WTC11 (cell line): ENCODE data around the gene AR. TPM values are rescaled to one million over a fixed set of nuclear protein-coding genes. Genes with fewer than 3 reads are reported as not detected.

ENCODE experiments used
- ATAC-seq: fragments of 200-7000 bp; cut with Tn5 transposase; 2 replicates; pipeline ENCODE4 v1.10.0; 2021; ENCODE audit warnings: mild to moderate bottlenecking, moderate library complexity
- CTCF ChIA-PET: fragments of 300-600 bp; sonication (Branson Sonifier 250); formaldehyde crosslinking; loops from one replicate; lab custom pipeline; 2021; ENCODE audit warnings: antibody characterized with exemption; lab: Charles Lee
- POLR2A ChIA-PET: fragments of 350-600 bp; sonication (Branson Sonifier 250); formaldehyde crosslinking; loops from one replicate; lab custom pipeline; 2021; ENCODE audit warnings: antibody characterized with exemption; lab: Charles Lee
- DNase-seq: peaks from one replicate; pipeline ENCODE4 v3.0.0; 2021; ENCODE audit warnings: low spot score
- H3K27ac Mint-ChIP-seq: 2 replicates; pipeline ENCODE4 v1.8.0; 2021; ENCODE audit warnings: mixed read lengths
- H3K27me3 Mint-ChIP-seq: 2 replicates; pipeline ENCODE4 v1.8.0; 2021; ENCODE audit warnings: low read depth, mild to moderate bottlenecking, moderate library complexity, mixed read lengths
- H3K36me3 Mint-ChIP-seq: 2 replicates; pipeline ENCODE4 v1.8.0; 2021; ENCODE audit warnings: mixed read lengths
- H3K4me1 Mint-ChIP-seq: 2 replicates; pipeline ENCODE4 v1.8.0; 2022; ENCODE audit warnings: mixed read lengths
- H3K4me3 Mint-ChIP-seq: 2 replicates; pipeline ENCODE4 v1.8.0; 2021; ENCODE audit warnings: mild to moderate bottlenecking, moderate library complexity, mixed read lengths
- H3K9me3 Mint-ChIP-seq: 2 replicates; pipeline ENCODE4 v1.8.0; 2021; ENCODE audit warnings: mixed read lengths
- CREB1 ChIP-seq: sonication (generic); formaldehyde crosslinking; IDR thresholded peaks from 2 replicates; pipeline ENCODE4 v1.8.0; 2023; ENCODE audit warnings: mild to moderate bottlenecking, missing genetic modification reagents
- FOXK1 ChIP-seq: sonication (generic); formaldehyde crosslinking; IDR thresholded peaks from 2 replicates; pipeline ENCODE4 v1.8.0; 2022; ENCODE audit warnings: mild to moderate bottlenecking, moderate library complexity, missing genetic modification reagents
- MYBL2 ChIP-seq: sonication (generic); formaldehyde crosslinking; IDR thresholded peaks from 2 replicates; pipeline ENCODE4 v1.8.1; 2023; ENCODE audit warnings: mild to moderate bottlenecking, moderate library complexity, missing genetic modification reagents
- NFATC4 ChIP-seq: fragments of 250-450 bp; sonication (Bioruptor Pico); IDR thresholded peaks from 2 replicates; pipeline ENCODE4 v1.9.0; 2021; ENCODE audit warnings: mild to moderate bottlenecking
- NFYB ChIP-seq: sonication (generic); formaldehyde crosslinking; conservative IDR thresholded peaks from 2 replicates; pipeline ENCODE4 v1.8.0; 2022; ENCODE audit warnings: low read depth, missing genetic modification reagents
- RORB ChIP-seq: fragments of 250-450 bp; sonication (Bioruptor Pico); IDR thresholded peaks from 2 replicates; pipeline ENCODE4 v1.9.0; 2021; ENCODE audit warnings: mild to moderate bottlenecking
- SP1 ChIP-seq: sonication (generic); formaldehyde crosslinking; conservative IDR thresholded peaks from 2 replicates; pipeline ENCODE4 v1.8.1; 2022; ENCODE audit warnings: missing genetic modification reagents
- ZBTB21 ChIP-seq: sonication (generic); formaldehyde crosslinking; IDR thresholded peaks from 2 replicates; pipeline ENCODE4 v1.8.1; 2023; ENCODE audit warnings: mild to moderate bottlenecking, missing genetic modification reagents, borderline replicate concordance
- ZNF263 ChIP-seq: sonication (generic); formaldehyde crosslinking; IDR thresholded peaks from 2 replicates; pipeline ENCODE4 v1.8.1; 2022; ENCODE audit warnings: low read depth, mild to moderate bottlenecking, moderate library complexity, missing genetic modification reagents
- ZNF317 ChIP-seq: sonication (generic); formaldehyde crosslinking; IDR thresholded peaks from 2 replicates; pipeline ENCODE4 v1.8.1; 2023; ENCODE audit warnings: low read depth, mild to moderate bottlenecking, moderate library complexity, missing genetic modification reagents, borderline replicate concordance
- ZNF423 ChIP-seq: fragments of 250-450 bp; sonication (Bioruptor Pico); IDR thresholded peaks from 2 replicates; pipeline ENCODE4 v2.1.2; 2022; ENCODE audit warnings: mild to moderate bottlenecking, moderate library complexity
- total RNA-seq: library from RNA; stranded (reverse); gene quantifications from 3 replicates; pipeline ENCODE4 v1.2.3, GENCODE V29; 2021
- TF ChIP-seq, protein P1 (sequence below): sonication (generic); formaldehyde crosslinking; IDR thresholded peaks from 2 replicates; pipeline ENCODE4 v1.8.1; 2023; ENCODE audit warnings: mild to moderate bottlenecking, missing genetic modification reagents, moderate library complexity
- TF ChIP-seq, protein P2 (sequence below): fragments of 200-600 bp; IDR thresholded peaks from 2 replicates; pipeline ENCODE4 v1.8.0; 2022; ENCODE audit warnings: antibody characterized with exemption
- TF ChIP-seq, protein P3 (sequence below): fragments of 250-450 bp; sonication (Bioruptor Pico); IDR thresholded peaks from 2 replicates; pipeline ENCODE4 v1.8.0; 2021; ENCODE audit warnings: mild to moderate bottlenecking
- TF ChIP-seq, protein P4 (sequence below): sonication (generic); formaldehyde crosslinking; IDR thresholded peaks from 2 replicates; pipeline ENCODE4 v1.8.0; 2023; ENCODE audit warnings: missing genetic modification reagents, mild to moderate bottlenecking, borderline replicate concordance
- TF ChIP-seq, protein P5 (sequence below): fragments of 250-450 bp; sonication (Bioruptor Pico); conservative IDR thresholded peaks from 2 replicates; pipeline ENCODE4 v1.9.0; 2021; ENCODE audit warnings: mild to moderate bottlenecking
- TF ChIP-seq, protein P6 (sequence below): sonication (generic); formaldehyde crosslinking; IDR thresholded peaks from 2 replicates; pipeline ENCODE4 v1.8.1; 2023; ENCODE audit warnings: mild to moderate bottlenecking, moderate library complexity, missing genetic modification reagents
- TF ChIP-seq, protein P7 (sequence below): sonication (generic); formaldehyde crosslinking; conservative IDR thresholded peaks from 2 replicates; pipeline ENCODE4 v1.8.1; 2023; ENCODE audit warnings: mild to moderate bottlenecking, low read depth, missing genetic modification reagents, moderate library complexity

AR gene
- total RNA-seq, 1 experiment from 2014 or later, result 10.3 TPM

DNA sequence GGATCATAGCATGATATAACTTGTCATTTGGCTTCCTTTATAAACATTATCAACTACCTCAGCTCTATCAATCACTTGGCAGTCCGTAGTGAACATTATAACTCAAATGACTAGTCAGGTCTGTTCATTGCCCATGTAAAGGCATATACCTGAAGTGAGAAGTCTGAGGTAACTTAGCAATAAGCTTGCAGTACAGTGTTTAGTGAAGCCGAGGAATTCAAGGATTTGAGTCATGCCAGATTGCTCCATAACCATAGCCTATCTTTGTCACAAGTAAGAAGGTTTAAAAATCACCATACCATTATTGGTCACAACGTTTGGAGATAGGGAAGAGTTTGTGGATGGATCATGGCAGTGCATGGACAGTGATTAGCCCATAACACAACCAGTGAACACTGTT lies 41.6 kb downstream of the AR start (continued):
- TF ChIP-seq, protein P1, sequence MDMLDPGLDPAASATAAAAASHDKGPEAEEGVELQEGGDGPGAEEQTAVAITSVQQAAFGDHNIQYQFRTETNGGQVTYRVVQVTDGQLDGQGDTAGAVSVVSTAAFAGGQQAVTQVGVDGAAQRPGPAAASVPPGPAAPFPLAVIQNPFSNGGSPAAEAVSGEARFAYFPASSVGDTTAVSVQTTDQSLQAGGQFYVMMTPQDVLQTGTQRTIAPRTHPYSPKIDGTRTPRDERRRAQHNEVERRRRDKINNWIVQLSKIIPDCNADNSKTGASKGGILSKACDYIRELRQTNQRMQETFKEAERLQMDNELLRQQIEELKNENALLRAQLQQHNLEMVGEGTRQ (CRISPR knock-in tag), result no peak
- TF ChIP-seq MYBL2 (CRISPR knock-in tag), result no peak
- no peak for TF ChIP-seq SP1 (CRISPR knock-in tag)
- TF ChIP-seq ZNF263, result no peak
- TF ChIP-seq, protein P2, sequence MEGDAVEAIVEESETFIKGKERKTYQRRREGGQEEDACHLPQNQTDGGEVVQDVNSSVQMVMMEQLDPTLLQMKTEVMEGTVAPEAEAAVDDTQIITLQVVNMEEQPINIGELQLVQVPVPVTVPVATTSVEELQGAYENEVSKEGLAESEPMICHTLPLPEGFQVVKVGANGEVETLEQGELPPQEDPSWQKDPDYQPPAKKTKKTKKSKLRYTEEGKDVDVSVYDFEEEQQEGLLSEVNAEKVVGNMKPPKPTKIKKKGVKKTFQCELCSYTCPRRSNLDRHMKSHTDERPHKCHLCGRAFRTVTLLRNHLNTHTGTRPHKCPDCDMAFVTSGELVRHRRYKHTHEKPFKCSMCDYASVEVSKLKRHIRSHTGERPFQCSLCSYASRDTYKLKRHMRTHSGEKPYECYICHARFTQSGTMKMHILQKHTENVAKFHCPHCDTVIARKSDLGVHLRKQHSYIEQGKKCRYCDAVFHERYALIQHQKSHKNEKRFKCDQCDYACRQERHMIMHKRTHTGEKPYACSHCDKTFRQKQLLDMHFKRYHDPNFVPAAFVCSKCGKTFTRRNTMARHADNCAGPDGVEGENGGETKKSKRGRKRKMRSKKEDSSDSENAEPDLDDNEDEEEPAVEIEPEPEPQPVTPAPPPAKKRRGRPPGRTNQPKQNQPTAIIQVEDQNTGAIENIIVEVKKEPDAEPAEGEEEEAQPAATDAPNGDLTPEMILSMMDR, result no peak

DNA sequence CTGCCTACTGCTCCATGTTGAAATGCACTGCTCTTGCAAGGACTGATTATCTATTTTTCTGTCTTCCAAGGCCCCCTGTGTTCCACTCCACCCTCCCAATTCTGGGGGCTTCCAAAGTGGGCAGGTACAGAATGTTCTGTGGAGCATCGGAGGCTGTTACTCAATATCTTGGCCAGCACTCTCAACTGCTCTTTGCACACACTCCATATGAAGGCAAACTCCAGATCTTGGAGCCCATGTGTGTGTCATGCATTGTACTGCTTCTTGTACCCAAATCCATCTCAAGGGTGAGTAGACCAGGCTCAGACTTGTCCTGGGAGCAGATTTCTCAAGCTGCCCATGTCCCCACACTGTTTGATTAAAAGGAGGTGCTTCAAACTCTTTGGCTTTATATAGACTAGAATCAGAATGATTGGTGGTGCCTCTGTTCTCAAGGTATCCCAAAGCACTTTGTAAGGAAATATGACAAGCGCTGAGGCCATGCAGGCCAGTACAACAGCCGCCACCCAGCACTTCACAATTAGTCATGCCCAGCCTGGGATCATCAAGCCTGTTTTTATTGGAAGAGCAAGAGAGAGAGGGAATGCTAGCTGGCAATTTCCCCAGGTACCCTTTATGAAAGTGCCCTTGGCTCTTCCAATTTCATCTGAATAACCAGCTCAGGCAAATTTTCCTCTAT lies 44.3 kb downstream of the AR start:
- H3K27me3 Mint-ChIP-seq, result no peaks in the 10 kb centered on the region
- no peak for ATAC-seq
- ChIA-PET POLR2A (no interaction called here), CTCF (no interaction called here)
- H3K27ac Mint-ChIP-seq, result no peak overlapping the region
- peaks cover 6% of the 10 kb centered on the region for H3K36me3 Mint-ChIP-seq
- H3K4me1 Mint-ChIP-seq, result peaks cover 21% of the 10 kb centered on the region
- no peak overlapping the region for H3K4me3 Mint-ChIP-seq
- DNase-seq, result no peak
- no peaks in the 10 kb centered on the region for H3K9me3 Mint-ChIP-seq
- TF ChIP-seq, protein P3, sequence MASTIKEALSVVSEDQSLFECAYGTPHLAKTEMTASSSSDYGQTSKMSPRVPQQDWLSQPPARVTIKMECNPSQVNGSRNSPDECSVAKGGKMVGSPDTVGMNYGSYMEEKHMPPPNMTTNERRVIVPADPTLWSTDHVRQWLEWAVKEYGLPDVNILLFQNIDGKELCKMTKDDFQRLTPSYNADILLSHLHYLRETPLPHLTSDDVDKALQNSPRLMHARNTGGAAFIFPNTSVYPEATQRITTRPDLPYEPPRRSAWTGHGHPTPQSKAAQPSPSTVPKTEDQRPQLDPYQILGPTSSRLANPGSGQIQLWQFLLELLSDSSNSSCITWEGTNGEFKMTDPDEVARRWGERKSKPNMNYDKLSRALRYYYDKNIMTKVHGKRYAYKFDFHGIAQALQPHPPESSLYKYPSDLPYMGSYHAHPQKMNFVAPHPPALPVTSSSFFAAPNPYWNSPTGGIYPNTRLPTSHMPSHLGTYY (CRISPR knock-in tag), result no peak
- TF ChIP-seq, protein P4, sequence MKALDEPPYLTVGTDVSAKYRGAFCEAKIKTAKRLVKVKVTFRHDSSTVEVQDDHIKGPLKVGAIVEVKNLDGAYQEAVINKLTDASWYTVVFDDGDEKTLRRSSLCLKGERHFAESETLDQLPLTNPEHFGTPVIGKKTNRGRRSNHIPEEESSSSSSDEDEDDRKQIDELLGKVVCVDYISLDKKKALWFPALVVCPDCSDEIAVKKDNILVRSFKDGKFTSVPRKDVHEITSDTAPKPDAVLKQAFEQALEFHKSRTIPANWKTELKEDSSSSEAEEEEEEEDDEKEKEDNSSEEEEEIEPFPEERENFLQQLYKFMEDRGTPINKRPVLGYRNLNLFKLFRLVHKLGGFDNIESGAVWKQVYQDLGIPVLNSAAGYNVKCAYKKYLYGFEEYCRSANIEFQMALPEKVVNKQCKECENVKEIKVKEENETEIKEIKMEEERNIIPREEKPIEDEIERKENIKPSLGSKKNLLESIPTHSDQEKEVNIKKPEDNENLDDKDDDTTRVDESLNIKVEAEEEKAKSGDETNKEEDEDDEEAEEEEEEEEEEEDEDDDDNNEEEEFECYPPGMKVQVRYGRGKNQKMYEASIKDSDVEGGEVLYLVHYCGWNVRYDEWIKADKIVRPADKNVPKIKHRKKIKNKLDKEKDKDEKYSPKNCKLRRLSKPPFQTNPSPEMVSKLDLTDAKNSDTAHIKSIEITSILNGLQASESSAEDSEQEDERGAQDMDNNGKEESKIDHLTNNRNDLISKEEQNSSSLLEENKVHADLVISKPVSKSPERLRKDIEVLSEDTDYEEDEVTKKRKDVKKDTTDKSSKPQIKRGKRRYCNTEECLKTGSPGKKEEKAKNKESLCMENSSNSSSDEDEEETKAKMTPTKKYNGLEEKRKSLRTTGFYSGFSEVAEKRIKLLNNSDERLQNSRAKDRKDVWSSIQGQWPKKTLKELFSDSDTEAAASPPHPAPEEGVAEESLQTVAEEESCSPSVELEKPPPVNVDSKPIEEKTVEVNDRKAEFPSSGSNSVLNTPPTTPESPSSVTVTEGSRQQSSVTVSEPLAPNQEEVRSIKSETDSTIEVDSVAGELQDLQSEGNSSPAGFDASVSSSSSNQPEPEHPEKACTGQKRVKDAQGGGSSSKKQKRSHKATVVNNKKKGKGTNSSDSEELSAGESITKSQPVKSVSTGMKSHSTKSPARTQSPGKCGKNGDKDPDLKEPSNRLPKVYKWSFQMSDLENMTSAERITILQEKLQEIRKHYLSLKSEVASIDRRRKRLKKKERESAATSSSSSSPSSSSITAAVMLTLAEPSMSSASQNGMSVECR, result no peak
- TF ChIP-seq NFATC4 (CRISPR knock-in tag) (no peak), ZBTB21 (CRISPR knock-in tag) (no peak), RORB (CRISPR knock-in tag) (no peak), FOXK1 (CRISPR knock-in tag) (no peak), NFYB (CRISPR knock-in tag) (no peak), CREB1 (CRISPR knock-in tag) (no peak), ZNF317 (CRISPR knock-in tag) (no peak), ZNF423 (CRISPR knock-in tag) (no peak)
- TF ChIP-seq, protein P1 (CRISPR knock-in tag), result no peak
- TF ChIP-seq, protein P5, sequence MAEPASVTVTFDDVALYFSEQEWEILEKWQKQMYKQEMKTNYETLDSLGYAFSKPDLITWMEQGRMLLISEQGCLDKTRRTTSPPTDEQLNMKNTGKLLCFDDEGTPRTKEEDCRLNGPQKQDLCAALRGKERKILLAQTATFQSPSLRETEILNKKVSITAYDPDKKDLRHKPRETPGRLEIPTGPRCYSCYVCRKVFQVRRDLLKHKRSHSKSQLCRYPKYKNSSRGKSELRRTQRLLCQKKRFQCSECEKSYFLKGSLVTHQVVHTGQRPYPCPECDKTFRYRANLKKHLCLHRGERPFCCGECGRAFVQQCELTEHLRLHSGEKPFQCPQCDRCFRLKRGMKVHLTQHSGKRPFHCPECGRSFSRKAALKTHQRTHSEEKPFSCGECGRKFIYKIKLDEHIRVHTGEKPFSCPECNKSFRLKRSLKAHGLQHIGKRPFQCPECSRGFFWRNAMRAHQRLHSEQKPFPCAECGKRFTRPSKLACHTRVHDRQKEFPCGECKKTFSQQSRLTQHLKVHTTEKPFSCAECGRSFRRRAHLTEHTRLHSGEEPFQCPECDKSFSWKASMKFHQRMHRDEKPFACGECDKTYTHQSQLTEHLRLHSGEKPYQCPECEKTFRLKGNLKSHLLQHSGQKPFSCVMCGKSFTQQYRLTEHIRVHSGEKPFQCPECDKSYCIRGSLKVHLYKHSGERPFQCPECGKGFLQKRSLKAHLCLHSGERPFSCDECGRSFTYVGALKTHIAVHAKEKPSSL (CRISPR knock-in tag), result no peak
- TF ChIP-seq, protein P6, sequence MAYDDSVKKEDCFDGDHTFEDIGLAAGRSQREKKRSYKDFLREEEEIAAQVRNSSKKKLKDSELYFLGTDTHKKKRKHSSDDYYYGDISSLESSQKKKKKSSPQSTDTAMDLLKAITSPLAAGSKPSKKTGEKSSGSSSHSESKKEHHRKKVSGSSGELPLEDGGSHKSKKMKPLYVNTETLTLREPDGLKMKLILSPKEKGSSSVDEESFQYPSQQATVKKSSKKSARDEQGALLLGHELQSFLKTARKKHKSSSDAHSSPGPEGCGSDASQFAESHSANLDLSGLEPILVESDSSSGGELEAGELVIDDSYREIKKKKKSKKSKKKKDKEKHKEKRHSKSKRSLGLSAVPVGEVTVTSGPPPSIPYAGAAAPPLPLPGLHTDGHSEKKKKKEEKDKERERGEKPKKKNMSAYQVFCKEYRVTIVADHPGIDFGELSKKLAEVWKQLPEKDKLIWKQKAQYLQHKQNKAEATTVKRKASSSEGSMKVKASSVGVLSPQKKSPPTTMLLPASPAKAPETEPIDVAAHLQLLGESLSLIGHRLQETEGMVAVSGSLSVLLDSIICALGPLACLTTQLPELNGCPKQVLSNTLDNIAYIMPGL, result no peak
- TF ChIP-seq, protein P7, sequence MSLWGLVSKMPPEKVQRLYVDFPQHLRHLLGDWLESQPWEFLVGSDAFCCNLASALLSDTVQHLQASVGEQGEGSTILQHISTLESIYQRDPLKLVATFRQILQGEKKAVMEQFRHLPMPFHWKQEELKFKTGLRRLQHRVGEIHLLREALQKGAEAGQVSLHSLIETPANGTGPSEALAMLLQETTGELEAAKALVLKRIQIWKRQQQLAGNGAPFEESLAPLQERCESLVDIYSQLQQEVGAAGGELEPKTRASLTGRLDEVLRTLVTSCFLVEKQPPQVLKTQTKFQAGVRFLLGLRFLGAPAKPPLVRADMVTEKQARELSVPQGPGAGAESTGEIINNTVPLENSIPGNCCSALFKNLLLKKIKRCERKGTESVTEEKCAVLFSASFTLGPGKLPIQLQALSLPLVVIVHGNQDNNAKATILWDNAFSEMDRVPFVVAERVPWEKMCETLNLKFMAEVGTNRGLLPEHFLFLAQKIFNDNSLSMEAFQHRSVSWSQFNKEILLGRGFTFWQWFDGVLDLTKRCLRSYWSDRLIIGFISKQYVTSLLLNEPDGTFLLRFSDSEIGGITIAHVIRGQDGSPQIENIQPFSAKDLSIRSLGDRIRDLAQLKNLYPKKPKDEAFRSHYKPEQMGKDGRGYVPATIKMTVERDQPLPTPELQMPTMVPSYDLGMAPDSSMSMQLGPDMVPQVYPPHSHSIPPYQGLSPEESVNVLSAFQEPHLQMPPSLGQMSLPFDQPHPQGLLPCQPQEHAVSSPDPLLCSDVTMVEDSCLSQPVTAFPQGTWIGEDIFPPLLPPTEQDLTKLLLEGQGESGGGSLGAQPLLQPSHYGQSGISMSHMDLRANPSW (CRISPR knock-in tag), result no peak
